A375 (cell line): ENCODE measurements around the gene ELMO1. TPM values are rescaled to one million over a fixed set of nuclear protein-coding genes. Genes with fewer than 3 reads are reported as not detected.

Experiments
- small RNA-seq: library from RNA; depleted of rRNA; stranded (forward); fragments of <200 nt; gene quantifications from one replicate; pipeline ENCODE3, GENCODE V24; 2014
- total RNA-seq: library from RNA; depleted of rRNA; stranded (reverse); fragments of >200 nt; shearing (Covaris generic); gene quantifications from 2 replicates; pipeline ENCODE4 v1.2.3, GENCODE V29; 2014; rRNA removed

Gene ELMO1, protein sequence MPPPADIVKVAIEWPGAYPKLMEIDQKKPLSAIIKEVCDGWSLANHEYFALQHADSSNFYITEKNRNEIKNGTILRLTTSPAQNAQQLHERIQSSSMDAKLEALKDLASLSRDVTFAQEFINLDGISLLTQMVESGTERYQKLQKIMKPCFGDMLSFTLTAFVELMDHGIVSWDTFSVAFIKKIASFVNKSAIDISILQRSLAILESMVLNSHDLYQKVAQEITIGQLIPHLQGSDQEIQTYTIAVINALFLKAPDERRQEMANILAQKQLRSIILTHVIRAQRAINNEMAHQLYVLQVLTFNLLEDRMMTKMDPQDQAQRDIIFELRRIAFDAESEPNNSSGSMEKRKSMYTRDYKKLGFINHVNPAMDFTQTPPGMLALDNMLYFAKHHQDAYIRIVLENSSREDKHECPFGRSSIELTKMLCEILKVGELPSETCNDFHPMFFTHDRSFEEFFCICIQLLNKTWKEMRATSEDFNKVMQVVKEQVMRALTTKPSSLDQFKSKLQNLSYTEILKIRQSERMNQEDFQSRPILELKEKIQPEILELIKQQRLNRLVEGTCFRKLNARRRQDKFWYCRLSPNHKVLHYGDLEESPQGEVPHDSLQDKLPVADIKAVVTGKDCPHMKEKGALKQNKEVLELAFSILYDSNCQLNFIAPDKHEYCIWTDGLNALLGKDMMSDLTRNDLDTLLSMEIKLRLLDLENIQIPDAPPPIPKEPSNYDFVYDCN
- total RNA-seq, result 27.4 and 31.5 TPM in 2 replicates

GRCh38 chr7:37448636-37449361, at the start of gene ELMO1:
ELMO1 (minus strand) TSS chr7:37448864; CDS start chr7:37342690, 106,174 bp downstream.

Small RNAs within 50 kb of the gene (small RNA-seq; reads per million reads assigned to genes)
- not detected for gene MIR1200
- gene RF00019, result not detected
- gene RF00432, result not detected
- not detected for gene RNU6-565P

Other genes with a start within 250 kb of the ELMO1 start
- gene GPR141, start 234.9 kb upstream of the ELMO1 start, total RNA-seq, result not detected in 2 replicates